SU-DHL-6 (cell line): ENCODE results near the gene GLOD4.

Source experiments
- EZH2phosphoT487 ChIP-seq: fragments of 200-600 bp; sonication (generic), shearing (Covaris generic); conservative IDR thresholded peaks from 2 replicates; pipeline ENCODE4 v1.6.1; 2018; ENCODE audit warnings: mild to moderate bottlenecking, antibody characterized with exemption, low read length, moderate library complexity, mixed read lengths
- TF ChIP-seq, protein P1 (sequence below): fragments of 200-600 bp; sonication (generic); IDR thresholded peaks from one replicate; pipeline ENCODE4 v1.5.1; 2017; ENCODE audit warnings: antibody characterized with exemption, mild to moderate bottlenecking, low read length, moderate library complexity; ENCODE audit not compliant: insufficient read depth, poor library complexity, severe bottlenecking

DNA sequence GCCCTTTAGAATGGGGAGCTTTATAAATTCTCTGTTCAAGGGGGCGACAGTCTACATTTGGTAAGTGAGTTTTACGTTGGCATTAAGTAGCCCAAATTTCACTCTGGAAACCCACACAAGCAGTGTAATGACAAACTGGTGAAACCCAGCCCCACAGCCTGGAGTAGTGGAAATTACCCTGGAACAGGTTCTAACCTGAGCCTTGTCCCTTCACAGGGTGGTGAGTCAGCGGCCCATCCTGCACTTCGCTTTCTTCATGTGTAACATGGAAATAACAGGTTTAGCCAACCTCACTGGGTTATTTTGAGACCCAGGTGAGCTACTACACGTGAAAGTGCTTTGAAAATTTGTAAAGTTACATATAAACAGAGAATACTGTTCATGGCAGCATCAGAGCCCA, 53.2 kb downstream of the GLOD4 start:
- TF ChIP-seq, protein P1, sequence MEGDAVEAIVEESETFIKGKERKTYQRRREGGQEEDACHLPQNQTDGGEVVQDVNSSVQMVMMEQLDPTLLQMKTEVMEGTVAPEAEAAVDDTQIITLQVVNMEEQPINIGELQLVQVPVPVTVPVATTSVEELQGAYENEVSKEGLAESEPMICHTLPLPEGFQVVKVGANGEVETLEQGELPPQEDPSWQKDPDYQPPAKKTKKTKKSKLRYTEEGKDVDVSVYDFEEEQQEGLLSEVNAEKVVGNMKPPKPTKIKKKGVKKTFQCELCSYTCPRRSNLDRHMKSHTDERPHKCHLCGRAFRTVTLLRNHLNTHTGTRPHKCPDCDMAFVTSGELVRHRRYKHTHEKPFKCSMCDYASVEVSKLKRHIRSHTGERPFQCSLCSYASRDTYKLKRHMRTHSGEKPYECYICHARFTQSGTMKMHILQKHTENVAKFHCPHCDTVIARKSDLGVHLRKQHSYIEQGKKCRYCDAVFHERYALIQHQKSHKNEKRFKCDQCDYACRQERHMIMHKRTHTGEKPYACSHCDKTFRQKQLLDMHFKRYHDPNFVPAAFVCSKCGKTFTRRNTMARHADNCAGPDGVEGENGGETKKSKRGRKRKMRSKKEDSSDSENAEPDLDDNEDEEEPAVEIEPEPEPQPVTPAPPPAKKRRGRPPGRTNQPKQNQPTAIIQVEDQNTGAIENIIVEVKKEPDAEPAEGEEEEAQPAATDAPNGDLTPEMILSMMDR, result no peak
- TF ChIP-seq EZH2phosphoT487, result no peak
